ENCODE measurements around the gene KCNS3. TPM values are rescaled to one million over a fixed set of nuclear protein-coding genes. Genes with fewer than 3 reads are reported as not detected.

KCNS3 gene
- total and polyA plus RNA-seq, 2 of the 4 experiments (the other 2 are of a cell fraction): 2.9 to 4.3 TPM

DNA sequence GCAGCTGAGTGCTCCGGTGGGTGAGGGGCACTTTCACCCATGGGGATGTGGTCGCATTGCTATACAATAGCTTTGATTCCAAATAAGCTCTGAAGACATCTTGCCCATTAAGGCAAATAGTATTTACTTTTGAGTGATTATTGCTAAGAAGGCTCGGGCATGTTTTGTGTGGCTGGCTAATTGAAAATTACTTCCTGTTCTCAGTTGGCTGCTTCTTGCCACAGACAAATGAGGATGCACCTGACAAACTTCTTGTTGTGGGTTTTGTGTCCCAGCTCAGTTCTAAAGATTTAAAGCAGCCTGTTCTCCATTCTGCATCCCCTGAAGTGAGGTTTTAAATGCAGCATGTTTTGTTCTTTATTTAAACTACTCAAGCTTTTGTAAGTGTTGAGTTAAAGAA is 88.3 kb downstream of the KCNS3 start:
- no peak overlapping the region for H4K91ac ChIP-seq (ENCODE audit: insufficient read depth, low read depth, low read length)
- H3K4ac ChIP-seq (ENCODE audit: low read depth, low read length): no peak overlapping the region
- no peak overlapping the region for H3K9ac ChIP-seq (ENCODE audit: low read depth, low read length)
- H3K4me1 ChIP-seq (ENCODE audit: control insufficient read depth, insufficient read depth, low read length): peaks cover 18% of the 10 kb centered on the region
- H4K8ac ChIP-seq (ENCODE audit: low read depth in 2 of 2, low read length in 2 of 2): no peak overlapping the region
- TF ChIP-seq NFE2L2 (IDR thresholded peaks at IDR 0.05; ENCODE audit: low read depth, low read length) (no peak), CTCF (conservative IDR thresholded peaks at IDR 0.05; ENCODE audit: low read depth, low read length) (no peak), POLR2A (IDR thresholded peaks at IDR 0.05; ENCODE audit: low read depth, low read length) (no peak), USF2 (IDR thresholded peaks at IDR 0.05; ENCODE audit: low read depth, low read length) (no peak), SMC3 (IDR thresholded peaks at IDR 0.05; ENCODE audit: low read depth, low read length) (no peak), BHLHE40 (IDR thresholded peaks at IDR 0.05; ENCODE audit: low read depth, low read length) (no peak), ELK1 (IDR thresholded peaks at IDR 0.05; ENCODE audit: borderline replicate concordance, low read depth, low read length) (no peak), RAD21 (IDR thresholded peaks at IDR 0.05; ENCODE audit: low read length) (no peak), RFX5 (IDR thresholded peaks at IDR 0.05; ENCODE audit: low read depth, low read length) (no peak), MAZ (IDR thresholded peaks at IDR 0.05; ENCODE audit: borderline replicate concordance, low read depth, low read length) (no peak), CEBPB (IDR thresholded peaks at IDR 0.05; ENCODE audit: low read depth, low read length) (no peak), MAFK (IDR thresholded peaks at IDR 0.05; ENCODE audit: low read depth, low read length) (no peak)
- no peaks in the 10 kb centered on the region for H3K36me3 ChIP-seq (ENCODE audit: control insufficient read depth, insufficient read depth, low read length)
- in situ Hi-C loops (cut with MboI; ENCODE audit: low sequenced_read_pairs): no loop called here
- no peak overlapping the region for H2BK120ac ChIP-seq (ENCODE audit: low read depth, low read length)
- no peaks in the 10 kb centered on the region for H3K27me3 ChIP-seq (ENCODE audit: control insufficient read depth, insufficient read depth, low read length)
- intact Hi-C loops (cut with micrococcal nuclease): no loop called here
- no peak overlapping the region for H3K14ac ChIP-seq (replicated peaks; ENCODE audit: low read depth, low read length)
- DNase-seq (no peak), ATAC-seq (ENCODE audit: low read depth) (no peak)
- H2BK5ac ChIP-seq (ENCODE audit: low read depth, low read length, poor library complexity, severe bottlenecking): no peak overlapping the region
- no peak overlapping the region for H2AK5ac ChIP-seq (ENCODE audit: low read depth, low read length)
- H2BK20ac ChIP-seq (ENCODE audit: low read depth, low read length): no peak overlapping the region
- H3K79me1 ChIP-seq (ENCODE audit: low read depth in 1 of 2, low read length in 2 of 2): no peaks in the 10 kb centered on the region
- no peak overlapping the region for H3K23ac ChIP-seq (ENCODE audit: low read depth, low read length)
- H3K4me3 ChIP-seq (ENCODE audit: insufficient read depth, low read depth, low read length): no peak overlapping the region
- H3K27ac ChIP-seq (ENCODE audit: insufficient read depth, low read length): no peak overlapping the region
- ChIA-PET CTCF (no interaction called here), POLR2A (ENCODE audit: unreplicated experiment) (no interaction called here)
- H3K4me2 ChIP-seq (ENCODE audit: low read depth, low read length): no peak overlapping the region
- no TSS peak for BruUV-seq (replicated peaks)
- H4K20me1 ChIP-seq (ENCODE audit: insufficient read depth, low read length): no peaks in the 10 kb centered on the region
- no peak overlapping the region for H2BK15ac ChIP-seq (ENCODE audit: low read depth, low read length)
- H4K5ac ChIP-seq (ENCODE audit: low read depth, low read length): no peak overlapping the region
- H3K56ac ChIP-seq (ENCODE audit: extremely low read depth, insufficient read depth, low read length): no peak overlapping the region
- dilution Hi-C loops (cut with HindIII; ENCODE audit: low sequenced_read_pairs, unreplicated experiment): no loop called here
- no peak overlapping the region for H3K18ac ChIP-seq (ENCODE audit: low read depth, low read length)
- H2AFZ ChIP-seq (replicated peaks; ENCODE audit: low read length, poor library complexity): no peak overlapping the region
- WGBS, 2 experiments (ENCODE audit: extremely low coverage in 2 of 2, insufficient read length in 1 of 2): no CpG with 5 or more reads among the region's 3 CpGs
- H3K9me1 ChIP-seq (ENCODE audit: insufficient read depth, low read length): peaks cover 9% of the 10 kb centered on the region; the same call in 1 of the 2 replicates
- H2AK9ac ChIP-seq (replicated peaks; ENCODE audit: low read depth, low read length, poor library complexity): no peak overlapping the region
- no peaks in the 10 kb centered on the region for H3K9me3 ChIP-seq (ENCODE audit: control insufficient read depth, insufficient read depth, low read length)

Measured in IMR-90 (cell line).